ENCODE data around the gene RIPPLY2.

The RIPPLY2 gene

GRCh38 chr6:83883240-83883639 lies 30.1 kb downstream of the RIPPLY2 start:
- no peak for TF ChIP-seq FOXP2 (optimal IDR thresholded peaks at IDR 0.05; ENCODE audit: borderline replicate concordance, extremely low read depth, extremely low read length, insufficient read depth)
- no peak for TF ChIP-seq REST (IDR thresholded peaks at IDR 0.05; ENCODE audit: insufficient read depth in 1 of 2, low read depth in 2 of 2, low read length in 2 of 2)
- no peak for TF ChIP-seq SIN3A (IDR thresholded peaks at IDR 0.05; ENCODE audit: borderline replicate concordance, insufficient read depth, low read length)
- TF ChIP-seq POLR2AphosphoS5 (IDR thresholded peaks at IDR 0.05; ENCODE audit: low read depth, low read length) = no peak
- no peak for TF ChIP-seq TAF1 (IDR thresholded peaks at IDR 0.05; ENCODE audit: borderline replicate concordance, insufficient read depth, low read length)

- TF ChIP-seq POLR2AphosphoS5 (IDR thresholded peaks at IDR 0.05; ENCODE audit: low read depth, low read length) (no peak), REST (IDR thresholded peaks at IDR 0.05; ENCODE audit: insufficient read depth in 1 of 2, low read depth in 2 of 2, low read length in 2 of 2) (no peak), SIN3A (IDR thresholded peaks at IDR 0.05; ENCODE audit: borderline replicate concordance, insufficient read depth, low read length) (no peak), TAF1 (IDR thresholded peaks at IDR 0.05; ENCODE audit: borderline replicate concordance, insufficient read depth, low read length) (no peak), FOXP2 (optimal IDR thresholded peaks at IDR 0.05; ENCODE audit: borderline replicate concordance, extremely low read depth, extremely low read length, insufficient read depth) (no peak)
Observed at GRCh38 chr6:83884523-83884922, 31.4 kb downstream of the RIPPLY2 start.

GRCh38 chr6:83885984-83886383 lies 32.8 kb downstream of the RIPPLY2 start:
- TF ChIP-seq TAF1 (IDR thresholded peaks at IDR 0.05; ENCODE audit: borderline replicate concordance, insufficient read depth, low read length) (no peak), SIN3A (IDR thresholded peaks at IDR 0.05; ENCODE audit: borderline replicate concordance, insufficient read depth, low read length) (no peak), FOXP2 (optimal IDR thresholded peaks at IDR 0.05; ENCODE audit: borderline replicate concordance, extremely low read depth, extremely low read length, insufficient read depth) (no peak), REST (IDR thresholded peaks at IDR 0.05; ENCODE audit: insufficient read depth in 1 of 2, low read depth in 2 of 2, low read length in 2 of 2) (no peak), POLR2AphosphoS5 (IDR thresholded peaks at IDR 0.05; ENCODE audit: low read depth, low read length) (no peak)

- no peak for TF ChIP-seq POLR2AphosphoS5 (IDR thresholded peaks at IDR 0.05; ENCODE audit: low read depth, low read length)
Observed at GRCh38 chr6:83889621-83890020, 36.5 kb downstream of the RIPPLY2 start.

- no peak for TF ChIP-seq POLR2AphosphoS5 (IDR thresholded peaks at IDR 0.05; ENCODE audit: low read depth, low read length)
- TF ChIP-seq FOXP2 (optimal IDR thresholded peaks at IDR 0.05; ENCODE audit: borderline replicate concordance, extremely low read depth, extremely low read length, insufficient read depth) = no peak
- TF ChIP-seq SIN3A (IDR thresholded peaks at IDR 0.05; ENCODE audit: borderline replicate concordance, insufficient read depth, low read length) = no peak
Observed at GRCh38 chr6:83890520-83890919, 37.4 kb downstream of the RIPPLY2 start.

- TF ChIP-seq TAF1 (IDR thresholded peaks at IDR 0.05; ENCODE audit: borderline replicate concordance, insufficient read depth, low read length) = no peak
- no peak for TF ChIP-seq SIN3A (IDR thresholded peaks at IDR 0.05; ENCODE audit: borderline replicate concordance, insufficient read depth, low read length)
- no peak for TF ChIP-seq POLR2AphosphoS5 (IDR thresholded peaks at IDR 0.05; ENCODE audit: low read depth, low read length)
- no peak for TF ChIP-seq REST (IDR thresholded peaks at IDR 0.05; ENCODE audit: insufficient read depth in 1 of 2, low read depth in 2 of 2, low read length in 2 of 2)
- no peak for TF ChIP-seq FOXP2 (optimal IDR thresholded peaks at IDR 0.05; ENCODE audit: borderline replicate concordance, extremely low read depth, extremely low read length, insufficient read depth)
Observed at GRCh38 chr6:83891586-83891985, 38.4 kb downstream of the RIPPLY2 start.
